HG03103 (cell line): ENCODE measurements around the gene ROCK2.

ENCODE experiments used
- ATAC-seq: cut with Tn5 transposase; IDR thresholded peaks from one replicate; pipeline ENCODE4 v1.9.1; 2021; ENCODE audit warnings: low read depth; ENCODE audit not compliant: unreplicated experiment

ROCK2 gene

DNA sequence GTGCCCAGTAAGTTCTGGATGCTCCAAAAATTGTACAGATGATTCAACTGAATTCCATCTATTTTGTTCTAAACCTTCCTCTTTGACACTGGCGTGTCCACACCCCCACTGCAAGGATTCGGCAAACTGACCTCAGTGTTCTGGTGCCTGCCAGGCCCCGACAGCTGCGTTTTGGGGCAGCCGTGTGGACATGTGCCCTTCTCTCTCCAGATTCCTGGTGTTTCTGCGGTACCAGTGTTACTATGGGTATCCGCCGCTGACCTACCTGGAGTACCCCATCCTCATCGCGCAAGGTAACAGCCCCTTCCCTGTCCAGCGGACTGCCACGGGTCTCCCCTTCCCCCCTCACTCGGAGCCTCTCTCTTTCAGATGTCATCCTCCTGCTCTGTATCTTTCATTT is 184.2 kb downstream of the ROCK2 start:
- ATAC-seq: no peak

DNA sequence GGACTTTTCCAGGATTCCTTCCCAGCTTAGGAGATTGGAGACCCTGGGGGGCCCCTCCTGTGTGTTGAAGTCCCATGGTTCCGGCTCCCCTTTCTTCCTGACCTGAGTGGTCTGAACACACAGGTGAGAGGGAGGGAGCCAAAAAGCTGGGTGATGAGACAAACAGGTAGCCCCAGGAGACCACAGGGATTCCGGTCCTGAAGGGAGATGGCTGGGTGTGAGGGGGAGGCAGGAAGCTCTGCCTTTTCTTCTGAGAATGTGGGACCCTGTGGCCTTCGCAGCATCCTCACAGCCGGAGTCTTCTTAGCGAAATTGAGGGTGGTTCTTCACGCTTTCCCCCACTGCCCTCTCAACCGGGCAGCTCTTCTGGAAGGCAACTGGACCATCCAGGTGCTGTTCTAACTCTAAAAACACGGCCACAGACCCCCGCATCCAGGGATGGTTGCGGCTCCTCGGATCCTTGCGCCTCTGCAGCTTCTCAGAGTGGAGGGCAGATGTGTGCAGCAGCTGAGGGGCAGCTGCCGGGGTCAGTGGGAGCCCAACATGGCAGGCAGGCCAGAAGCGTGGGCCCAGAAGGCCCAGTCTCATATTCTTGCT is 184.8 kb downstream of the ROCK2 start:
- no peak for ATAC-seq

- no peak for ATAC-seq
These were observed 185.4 kb downstream of the ROCK2 start for GRCh38 chr2:11158916-11159573.

DNA sequence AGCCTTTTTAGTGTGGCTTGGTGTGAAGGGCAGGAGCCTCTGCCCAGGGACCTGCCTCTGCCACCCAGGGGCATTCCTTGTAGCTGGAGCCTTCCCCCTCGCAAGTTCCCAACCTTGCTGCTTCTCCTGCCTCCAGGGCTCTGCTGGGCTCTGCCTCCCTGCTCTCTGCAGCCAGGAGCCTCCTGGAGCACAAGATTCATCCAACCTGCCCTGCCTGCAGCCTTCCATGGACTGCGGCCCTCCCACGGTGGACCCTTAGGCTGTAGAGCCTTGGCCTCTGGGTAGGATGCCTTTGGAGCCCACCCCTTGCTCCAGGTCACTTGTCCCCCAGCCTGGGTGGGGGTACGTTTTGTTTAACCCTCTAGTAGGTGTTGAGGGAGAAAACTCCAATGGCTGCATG is 186.7 kb downstream of the ROCK2 start:
- ATAC-seq: no peak

DNA sequence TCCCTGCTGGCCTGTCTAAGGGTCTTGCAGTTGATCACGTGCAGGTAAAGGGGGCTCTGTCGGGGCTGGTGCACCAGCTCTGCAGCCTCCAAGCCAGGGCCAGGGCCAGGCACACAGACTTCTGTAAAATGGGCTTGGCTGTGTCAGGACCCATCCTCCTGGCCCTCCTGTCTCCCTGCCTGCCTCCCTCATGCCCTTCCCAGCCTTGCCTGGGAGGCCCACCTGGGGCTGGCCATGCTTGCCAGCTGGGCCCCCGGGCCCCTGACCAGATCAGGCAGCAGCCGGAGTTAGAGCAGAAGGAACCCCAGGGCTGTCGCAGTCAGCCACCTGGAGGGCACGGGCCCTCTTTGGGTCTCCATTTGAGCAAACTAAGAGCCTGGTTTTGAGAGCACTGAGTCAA is 187.1 kb downstream of the ROCK2 start:
- ATAC-seq: no peak

GRCh38 chr2:11156396-11157075 is 187.9 kb downstream of the ROCK2 start:
- ATAC-seq: no peak

- ATAC-seq: peak; percentile 71
These were observed 188.9 kb downstream of the ROCK2 start, which contains the start of gene SLC66A3 for GRCh38 chr2:11155381-11156035. SLC66A3 (plus strand) TSS chr2:11155467; CDS start chr2:11155547, 80 bp downstream.

- ATAC-seq: peak; percentile 64
These were observed 189.5 kb downstream of the ROCK2 start for GRCh38 chr2:11154923-11155380.

DNA sequence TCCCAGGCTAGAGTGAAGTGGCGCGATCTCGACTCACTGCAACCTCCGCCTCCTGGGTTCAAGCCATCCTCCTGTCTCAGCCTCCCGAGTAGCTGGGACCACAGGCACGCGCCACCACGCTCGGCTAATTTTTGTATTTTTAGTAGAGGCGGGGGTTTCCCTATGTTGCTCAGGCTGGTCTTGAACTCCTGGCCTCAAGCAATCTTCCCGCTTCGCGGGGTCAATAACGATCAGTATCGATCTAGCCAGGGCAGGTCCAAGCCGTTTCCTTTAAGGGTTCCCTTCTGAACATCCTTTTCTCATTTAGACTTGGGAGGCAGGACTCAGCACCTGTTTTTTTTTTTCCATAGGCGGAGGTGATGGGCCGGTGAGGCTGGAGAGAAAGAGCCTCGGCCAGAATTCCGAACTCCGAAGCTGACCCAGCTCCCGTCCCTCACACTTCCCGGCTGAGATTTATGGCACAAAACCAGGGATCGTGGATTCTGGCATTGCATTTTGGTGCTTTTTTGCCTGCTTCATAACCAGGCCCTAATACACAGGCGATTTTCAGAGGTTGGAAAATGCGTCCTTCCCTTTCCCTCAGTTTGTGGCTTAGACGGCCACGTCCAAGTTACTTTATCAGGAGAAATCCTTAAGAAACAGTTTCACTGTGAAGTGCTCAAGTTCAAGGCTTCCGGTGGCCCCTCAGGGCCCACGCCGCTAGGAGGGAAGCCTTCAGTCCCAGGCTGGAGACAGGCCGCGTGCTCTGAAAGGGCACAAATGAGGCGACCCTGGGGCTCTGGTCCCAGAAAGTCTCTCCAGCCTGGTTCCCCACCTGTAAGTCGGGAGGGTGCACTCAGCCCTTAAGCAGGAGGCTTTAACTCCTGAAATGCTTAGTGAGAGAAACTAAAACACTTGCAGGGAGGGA is 190.2 kb downstream of the ROCK2 start:
- peak; percentile 6 for ATAC-seq

GRCh38 chr2:11152591-11152990 is 191.8 kb downstream of the ROCK2 start:
- no peak for ATAC-seq

GRCh38 chr2:11147263-11147662 is 197.2 kb downstream of the ROCK2 start:
- ATAC-seq: no peak

DNA sequence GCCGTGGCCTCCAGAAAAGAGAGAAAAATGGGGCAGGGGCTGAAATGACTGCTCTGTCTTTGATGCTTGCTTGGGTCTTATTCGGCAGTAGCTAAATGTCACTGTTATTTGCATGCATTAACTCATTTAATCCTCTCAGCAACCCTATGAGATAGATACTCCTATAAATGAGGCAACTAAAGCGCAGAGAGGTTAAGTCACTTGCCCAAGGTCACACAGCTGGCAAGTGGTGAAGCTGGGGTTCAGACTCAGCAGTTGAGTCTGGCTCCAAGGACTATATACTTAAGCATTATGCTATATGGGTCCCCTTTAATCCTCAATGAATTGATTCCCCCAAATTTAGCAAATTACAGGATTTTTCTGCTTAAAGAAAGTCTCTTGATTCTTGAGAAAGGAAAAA is 198.4 kb downstream of the ROCK2 start:
- no peak for ATAC-seq

DNA sequence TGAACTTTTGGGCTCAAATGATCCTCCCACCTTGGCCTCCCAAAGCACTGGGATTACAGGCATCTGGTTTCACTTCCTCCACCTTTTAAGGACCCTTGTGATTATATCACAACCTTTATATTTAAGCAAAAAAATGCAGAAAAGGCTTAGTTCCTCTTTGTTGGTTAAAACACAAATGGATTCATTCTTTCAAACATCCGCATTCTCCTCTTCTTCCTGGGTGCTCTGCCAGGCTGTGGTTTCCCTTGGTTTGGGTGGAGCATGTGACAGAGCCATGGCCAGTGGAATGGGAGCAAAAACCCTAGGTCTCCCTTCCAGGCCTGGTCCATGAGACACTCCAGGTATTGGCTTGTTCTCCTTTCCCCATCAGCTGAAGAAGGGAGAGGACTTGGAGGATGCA is 199.1 kb downstream of the ROCK2 start:
- no peak for ATAC-seq

- ATAC-seq: no peak
These were observed 199.7 kb downstream of the ROCK2 start for GRCh38 chr2:11144738-11145079.

- no peak for ATAC-seq
These were observed 200.2 kb downstream of the ROCK2 start for GRCh38 chr2:11144077-11144737.

- no peak for ATAC-seq
These were observed 201.4 kb downstream of the ROCK2 start for GRCh38 chr2:11142987-11143386.

GRCh38 chr2:11142330-11142729 is 202.1 kb downstream of the ROCK2 start:
- ATAC-seq: no peak

DNA sequence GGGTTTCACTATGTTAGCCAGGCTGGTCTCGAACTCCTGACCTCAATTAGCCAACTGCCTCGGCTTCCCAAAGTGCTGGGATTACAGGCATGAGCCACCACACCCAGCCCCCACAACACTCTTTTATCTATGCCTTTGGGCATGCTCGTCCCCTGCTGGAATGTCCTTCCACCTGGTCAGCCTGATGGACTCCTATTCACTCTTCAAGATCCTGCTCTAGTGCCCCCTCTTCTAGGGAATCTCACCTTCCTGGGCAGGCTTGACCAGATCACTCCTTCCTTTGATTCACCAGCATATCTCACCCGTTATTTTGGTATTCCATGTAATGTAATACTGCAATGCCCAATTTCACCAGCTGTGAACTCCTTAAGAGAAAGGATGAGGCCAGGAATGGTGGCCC is 203.1 kb downstream of the ROCK2 start:
- no peak for ATAC-seq

- ATAC-seq: no peak
These were observed 203.9 kb downstream of the ROCK2 start for GRCh38 chr2:11140492-11140891.

- no peak for ATAC-seq
These were observed 210.1 kb downstream of the ROCK2 start for GRCh38 chr2:11134349-11134748.
